HEK293 (cell line): Measurements from ENCODE around the gene MAGEA2.
"Not testable (repeated sequence)": the region's sequence is repeated elsewhere in the genome, so short reads cannot be mapped to it uniquely, and the experiment has no call there.

Source experiments
- CTCF ChIA-PET: fragments of 350-600 bp; formaldehyde crosslinking; extraction: SDS; loops from one replicate; lab custom pipeline; 2021; ENCODE audit warnings: antibody characterized with exemption; lab: Yijun Ruan, JAX
- POLR2A ChIA-PET: fragments of 300-600 bp; formaldehyde crosslinking; extraction: SDS; loops from one replicate; lab custom pipeline; 2020; ENCODE audit warnings: antibody characterized with exemption, inconsistent platforms; lab: Yijun Ruan, JAX
- H3K27ac ChIP-seq: fragments of 200-500 bp; sonication (Bioruptor generic); 2 replicates; pipeline ENCODE4 v1.5.1; 2014; ENCODE audit warnings: low read depth, low read length, control low read depth, inconsistent platforms; ENCODE audit errors: extremely low read depth
- H3K36me3 ChIP-seq, 2 experiments: fragments of 200-500 bp in 1 of 2; sonication (Bioruptor generic) in 1 of 2; 1 replicate in 1 of 2; 2 replicates in 1 of 2; pipeline ENCODE4 v1.5.1; 2014 to 2017; ENCODE audit warnings: inconsistent platforms in 2 of 2, low read length in 2 of 2; ENCODE audit not compliant: control insufficient read depth in 2 of 2, insufficient read depth in 1 of 2
- H3K4me1 ChIP-seq: fragments of 200-500 bp; sonication (Bioruptor generic); 2 replicates; pipeline ENCODE4 v1.5.1; 2014; ENCODE audit warnings: mild to moderate bottlenecking, low read length, inconsistent platforms; ENCODE audit not compliant: control insufficient read depth, insufficient read depth
- H3K4me3 ChIP-seq: 2 replicates; pipeline ENCODE4 v1.5.1; 2011; ENCODE audit warnings: low read depth, mild to moderate bottlenecking, control low read depth, low read length, moderate library complexity
- H3K9me3 ChIP-seq: fragments of 200-500 bp; sonication (Bioruptor generic); 2 replicates; pipeline ENCODE4 v1.5.1; 2014; ENCODE audit warnings: low read depth, low read length, inconsistent platforms; ENCODE audit not compliant: control insufficient read depth, insufficient read depth
- ZIC2 ChIP-seq: fragments of 450-650 bp; formaldehyde crosslinking; IDR thresholded peaks from 2 replicates; pipeline ENCODE4 v1.5.1; 2016; ENCODE audit warnings: missing biosample characterization, missing genetic modification characterization
- ZNF394 ChIP-seq: fragments of 450-650 bp; formaldehyde crosslinking; IDR thresholded peaks from 2 replicates; pipeline ENCODE4 v1.5.1; 2016; ENCODE audit warnings: missing biosample characterization, missing genetic modification characterization, mild to moderate bottlenecking, moderate library complexity, borderline replicate concordance
- TF ChIP-seq, protein P1 (sequence below): fragments of 450-650 bp; formaldehyde crosslinking; IDR thresholded peaks from 2 replicates; pipeline ENCODE4 v1.5.1; 2016; ENCODE audit warnings: missing biosample characterization, missing genetic modification characterization

MAGEA2 gene, protein sequence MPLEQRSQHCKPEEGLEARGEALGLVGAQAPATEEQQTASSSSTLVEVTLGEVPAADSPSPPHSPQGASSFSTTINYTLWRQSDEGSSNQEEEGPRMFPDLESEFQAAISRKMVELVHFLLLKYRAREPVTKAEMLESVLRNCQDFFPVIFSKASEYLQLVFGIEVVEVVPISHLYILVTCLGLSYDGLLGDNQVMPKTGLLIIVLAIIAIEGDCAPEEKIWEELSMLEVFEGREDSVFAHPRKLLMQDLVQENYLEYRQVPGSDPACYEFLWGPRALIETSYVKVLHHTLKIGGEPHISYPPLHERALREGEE

DNA sequence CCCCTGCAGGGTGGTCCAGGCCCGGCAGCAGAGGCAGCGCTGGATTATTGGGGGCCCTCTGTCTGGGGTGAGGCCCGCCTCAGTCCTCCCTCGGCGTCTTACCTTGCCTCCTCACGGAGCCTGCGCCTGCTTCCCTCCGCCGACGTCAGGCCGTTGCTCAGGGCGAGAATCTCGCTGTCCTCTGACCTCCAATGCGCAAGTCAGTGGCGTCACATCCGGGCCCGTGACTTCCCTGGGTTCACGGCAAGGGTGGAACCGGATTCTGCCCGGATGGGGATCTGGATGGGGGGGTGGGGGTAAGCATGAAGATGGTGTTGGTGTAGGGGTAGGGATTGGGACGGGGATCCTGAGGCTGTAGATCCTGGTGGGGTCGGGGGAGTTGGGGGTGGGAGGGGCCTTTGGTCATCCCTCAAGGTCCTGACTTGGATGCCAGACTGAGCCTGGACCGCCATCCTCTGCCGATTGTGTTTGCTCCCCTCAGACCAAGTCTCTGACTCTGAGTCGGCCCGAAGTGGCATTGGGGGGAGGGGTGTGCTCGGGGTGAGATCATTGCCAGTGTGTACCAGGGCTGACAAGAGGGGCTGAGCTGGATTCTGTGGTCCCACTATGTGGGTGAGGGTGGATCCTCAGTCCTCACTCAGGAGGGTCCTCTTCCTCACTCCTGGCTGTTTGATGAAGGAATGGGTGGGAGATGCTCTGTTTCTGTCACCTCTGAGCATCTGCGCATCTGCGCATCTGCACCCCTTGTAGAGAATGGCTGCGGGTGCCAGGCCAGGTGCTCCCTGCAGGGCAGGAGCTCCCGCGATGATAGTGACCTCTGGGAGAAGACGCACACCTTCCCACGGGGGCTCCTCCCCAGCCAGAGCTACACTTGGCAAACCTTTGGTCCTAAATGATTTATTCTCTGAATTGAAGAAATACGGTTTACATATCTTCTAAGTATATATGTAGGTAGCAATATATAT, at the start of gene MAGEA2:
MAGEA2 (minus strand) TSS at position 157 of the 965 bp plus-strand sequence. CDS start 2,479 bp downstream, outside the sequence.
- H3K4me1 ChIP-seq, H3K27ac ChIP-seq, POLR2A ChIA-PET, H3K36me3 ChIP-seq, H3K9me3 ChIP-seq, H3K4me3 ChIP-seq, CTCF ChIA-PET: not testable (repeated sequence)

DNA sequence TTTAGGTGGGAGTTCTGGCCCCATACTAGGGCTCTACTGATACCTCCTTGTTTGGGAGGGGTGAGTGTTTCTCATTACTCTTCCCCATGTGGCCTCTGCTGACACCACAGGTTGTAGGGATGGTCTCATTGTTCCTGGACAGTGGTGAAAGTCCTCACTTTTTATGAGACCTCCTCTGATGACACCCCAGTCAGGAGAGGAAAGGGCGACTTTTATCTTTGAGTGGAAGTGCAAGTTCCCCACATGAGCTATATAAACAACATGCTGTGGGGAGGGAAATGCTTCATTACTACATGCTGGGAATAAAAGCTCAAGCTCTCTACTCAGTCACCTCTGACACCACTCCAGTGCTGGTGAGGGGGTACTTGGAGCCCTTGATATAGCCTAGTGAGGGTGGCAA, 45.3 kb upstream of the MAGEA2 start:
- no peak overlapping the region for H3K4me3 ChIP-seq
- H3K9me3 ChIP-seq = no peaks in the 10 kb centered on the region; the same call in 1 of the 2 replicates
- POLR2A ChIA-PET = no interaction called here
- no peak overlapping the region for H3K27ac ChIP-seq
- H3K4me1 ChIP-seq = no peaks in the 10 kb centered on the region
- H3K36me3 ChIP-seq = no peaks in the 10 kb centered on the region
- CTCF ChIA-PET = interaction anchor here (0.9 to 1.1 kb wide), 2 partner anchors 10 to 137 kb away, joined by 3 read pairs; no protein-coding TSS in a partner anchor
- TF ChIP-seq ZIC2 (tag by site-specific recombination) (peak; percentile 96), ZNF394 (tag by site-specific recombination) (no peak)
- TF ChIP-seq, protein P1, sequence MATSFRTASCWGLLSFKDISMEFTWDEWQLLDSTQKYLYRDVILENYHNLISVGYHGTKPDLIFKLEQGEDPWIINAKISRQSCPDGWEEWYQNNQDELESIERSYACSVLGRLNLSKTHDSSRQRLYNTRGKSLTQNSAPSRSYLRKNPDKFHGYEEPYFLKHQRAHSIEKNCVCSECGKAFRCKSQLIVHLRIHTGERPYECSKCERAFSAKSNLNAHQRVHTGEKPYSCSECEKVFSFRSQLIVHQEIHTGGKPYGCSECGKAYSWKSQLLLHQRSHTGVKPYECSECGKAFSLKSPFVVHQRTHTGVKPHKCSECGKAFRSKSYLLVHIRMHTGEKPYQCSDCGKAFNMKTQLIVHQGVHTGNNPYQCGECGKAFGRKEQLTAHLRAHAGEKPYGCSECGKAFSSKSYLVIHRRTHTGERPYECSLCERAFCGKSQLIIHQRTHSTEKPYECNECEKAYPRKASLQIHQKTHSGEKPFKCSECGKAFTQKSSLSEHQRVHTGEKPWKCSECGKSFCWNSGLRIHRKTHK (tag by site-specific recombination) = no peak

DNA sequence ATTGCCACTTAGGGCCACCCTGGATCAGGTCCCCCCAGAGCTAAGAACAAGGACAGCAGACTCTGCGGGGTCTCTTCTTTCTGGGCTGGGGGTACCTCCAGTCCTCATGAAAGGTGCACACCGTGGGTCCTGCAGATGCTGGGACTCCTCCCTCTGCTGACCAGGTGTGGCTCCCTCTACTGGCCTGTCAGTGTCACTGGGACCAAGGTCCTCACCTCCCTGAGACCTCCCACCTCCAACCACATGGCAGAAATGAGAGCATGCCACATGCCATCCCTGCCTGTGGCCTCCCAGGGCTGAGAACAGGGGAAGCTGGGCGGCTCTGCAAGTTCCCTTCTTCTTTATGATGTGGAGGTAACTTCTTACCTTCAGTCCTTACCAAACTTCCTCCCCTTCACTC, 33.4 kb upstream of the MAGEA2 start:
- CTCF ChIA-PET, POLR2A ChIA-PET, H3K4me3 ChIP-seq, H3K4me1 ChIP-seq, H3K27ac ChIP-seq, H3K36me3 ChIP-seq, H3K9me3 ChIP-seq: not testable (repeated sequence)

DNA sequence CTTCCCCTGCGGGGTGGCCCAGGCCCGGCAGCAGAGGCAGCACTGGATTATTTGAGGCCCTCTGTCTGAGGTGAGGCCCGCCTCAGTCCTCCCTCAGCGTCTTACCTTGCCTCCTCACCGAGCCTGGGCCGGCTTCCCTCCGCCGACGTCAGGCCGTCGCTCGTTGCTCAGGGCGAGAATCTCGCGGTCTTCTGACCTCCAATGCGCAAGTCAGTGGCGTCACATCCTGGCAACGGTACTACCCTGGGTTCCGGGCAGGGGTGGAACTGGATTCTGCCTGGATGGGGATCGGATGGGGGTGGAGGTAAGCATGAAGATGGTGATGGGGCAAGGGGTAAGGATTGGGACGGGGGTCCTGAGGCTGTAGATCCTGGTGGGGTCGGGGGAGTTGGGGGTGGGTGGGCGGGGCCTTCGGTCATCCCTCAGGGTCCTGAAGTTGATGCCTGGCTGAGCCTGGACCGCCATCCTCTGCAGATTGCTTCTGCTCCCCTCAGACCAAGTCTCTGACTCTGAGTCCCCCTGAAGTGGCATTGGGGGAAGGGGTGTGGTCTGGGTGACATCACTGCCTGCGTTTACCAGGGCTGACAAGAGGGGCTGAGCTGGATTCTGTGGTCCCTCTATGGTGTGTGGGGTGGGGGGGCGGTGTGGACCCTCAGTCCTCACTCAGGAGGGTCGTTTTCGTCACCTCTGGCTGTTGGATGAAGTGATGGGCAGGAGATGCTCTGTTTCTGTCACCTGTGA, 16.1 kb upstream of the MAGEA2 start, which contains the start of gene MAGEA6:
MAGEA6 (minus strand) TSS at position 141 of the 741 bp plus-strand sequence. CDS start 2,039 bp downstream, outside the sequence.
- H3K4me1 ChIP-seq, H3K27ac ChIP-seq, H3K36me3 ChIP-seq, POLR2A ChIA-PET, H3K4me3 ChIP-seq, H3K9me3 ChIP-seq, CTCF ChIA-PET: not testable (repeated sequence)

DNA sequence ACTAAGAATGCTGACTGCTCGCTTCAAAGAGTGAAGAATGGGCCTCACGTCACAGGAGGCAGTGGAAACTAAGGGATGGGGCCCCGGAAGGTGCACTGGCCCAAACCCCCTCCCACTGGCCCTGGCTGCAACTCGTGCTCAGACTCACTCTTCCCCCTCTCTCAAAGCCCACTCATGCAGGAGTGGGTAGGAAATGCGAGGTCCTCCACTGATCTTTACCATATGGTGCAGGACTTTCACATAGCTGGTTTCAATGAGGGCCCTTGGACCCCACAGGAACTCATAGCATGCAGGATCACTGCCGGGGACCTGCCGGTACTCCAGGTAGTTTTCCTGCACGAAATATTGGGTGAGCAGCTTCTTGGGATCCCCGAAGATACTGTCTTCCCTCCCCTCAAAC, 12.9 kb upstream of the MAGEA2 start:
- POLR2A ChIA-PET, H3K4me3 ChIP-seq, H3K36me3 ChIP-seq, H3K27ac ChIP-seq, CTCF ChIA-PET, H3K9me3 ChIP-seq, H3K4me1 ChIP-seq: not testable (repeated sequence)

DNA sequence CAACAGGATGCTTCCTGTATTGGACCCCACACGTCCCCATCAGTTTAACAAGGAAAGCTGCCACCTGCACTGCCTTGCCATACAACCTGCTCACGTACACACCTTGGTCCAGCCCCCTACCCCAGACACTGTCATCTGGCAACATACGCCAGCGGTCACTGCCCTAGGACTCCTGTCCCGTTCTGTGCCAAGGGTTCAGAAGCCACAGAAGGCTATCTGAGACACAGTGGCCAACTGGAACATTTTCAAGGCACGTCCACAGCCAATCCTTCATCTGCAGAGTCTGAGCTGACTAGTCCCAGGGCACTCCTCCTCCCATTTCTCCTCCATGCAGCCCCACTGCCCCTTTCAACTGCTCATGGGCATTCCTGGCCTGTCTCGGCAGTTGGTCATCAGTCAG, 7.9 kb upstream of the MAGEA2 start:
- CTCF ChIA-PET, H3K9me3 ChIP-seq, H3K27ac ChIP-seq, POLR2A ChIA-PET, H3K4me1 ChIP-seq, H3K36me3 ChIP-seq, H3K4me3 ChIP-seq: not testable (repeated sequence)

DNA sequence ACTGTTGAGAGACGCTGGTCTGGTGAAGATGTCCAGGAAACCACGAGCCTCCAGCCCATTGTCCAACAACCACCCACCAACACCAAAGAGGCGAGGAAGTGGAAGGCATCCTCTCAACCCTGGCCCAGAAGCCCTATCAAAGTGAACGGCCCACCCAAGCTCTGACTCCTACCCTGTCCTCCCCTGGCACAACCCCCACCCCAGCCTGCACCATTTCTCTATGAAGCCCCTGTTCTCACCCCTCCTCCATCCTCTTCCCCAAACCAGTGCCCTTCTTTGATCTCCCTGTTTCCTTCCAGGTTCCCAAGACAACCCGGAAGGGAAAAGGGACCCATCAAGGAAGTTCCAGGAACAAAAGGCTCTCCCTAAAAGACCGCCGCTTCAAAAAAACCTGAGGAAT, 5.9 kb upstream of the MAGEA2 start:
- H3K4me3 ChIP-seq, CTCF ChIA-PET, H3K27ac ChIP-seq, H3K36me3 ChIP-seq, H3K9me3 ChIP-seq, H3K4me1 ChIP-seq, POLR2A ChIA-PET: not testable (repeated sequence)

DNA sequence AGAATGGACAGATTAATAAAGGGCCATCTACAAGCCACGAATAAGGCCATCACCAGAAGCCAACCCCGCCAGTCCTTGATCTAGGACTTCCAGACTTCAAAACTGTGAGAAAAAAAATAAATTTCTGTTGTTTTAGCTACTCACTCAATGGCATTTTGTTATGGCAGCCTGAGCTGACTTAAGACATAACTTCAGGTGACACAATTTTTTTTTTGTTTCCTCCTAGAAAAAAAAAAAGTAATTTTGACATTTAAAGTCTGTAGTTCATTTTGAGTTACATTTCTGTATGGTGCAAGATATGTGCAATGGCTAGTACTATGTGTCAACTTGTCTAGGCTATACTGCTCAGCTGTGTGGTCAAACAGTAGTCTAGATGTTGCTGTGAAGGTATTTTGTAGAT, 5.3 kb upstream of the MAGEA2 start, which contains the start of gene CSAG3:
CSAG3 (plus strand) TSS at position 301 of the 400 bp plus-strand sequence.
- not testable (repeated sequence) for H3K27ac ChIP-seq

DNA sequence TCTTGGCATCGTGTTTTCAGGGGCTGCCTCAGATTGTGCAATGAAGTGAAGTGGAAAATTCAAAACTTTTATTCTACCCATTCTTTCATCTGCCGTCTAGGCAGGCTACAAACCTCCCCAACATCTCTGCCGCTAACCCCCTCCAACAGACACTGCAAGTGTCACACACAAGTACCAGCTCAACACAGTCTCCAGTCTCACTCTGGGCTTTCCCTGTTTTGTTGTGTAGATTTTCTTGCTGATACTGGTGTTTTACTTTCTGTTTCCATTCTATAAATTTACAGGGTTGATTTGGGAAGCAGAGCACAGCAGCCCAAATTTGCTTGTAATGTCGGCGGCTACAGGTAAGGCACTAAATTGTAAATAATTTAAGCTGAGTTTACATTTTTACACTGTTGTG, 1.2 kb upstream of the MAGEA2 start:
- H3K4me1 ChIP-seq, H3K9me3 ChIP-seq, H3K27ac ChIP-seq, H3K4me3 ChIP-seq, POLR2A ChIA-PET, H3K36me3 ChIP-seq, CTCF ChIA-PET: not testable (repeated sequence)

More for the DNA sequence above, 5.3 kb upstream of the MAGEA2 start, which contains the start of gene CSAG3:
- CTCF ChIA-PET, H3K4me3 ChIP-seq, POLR2A ChIA-PET, H3K36me3 ChIP-seq, H3K9me3 ChIP-seq, H3K4me1 ChIP-seq: not testable (repeated sequence)
